NCI-H2081 treated with DMSO at 0.1 percent for 48 hours (cell line): ENCODE measurements around the gene VARS1.

Source experiments
- DNase-seq: peaks from one replicate; lab custom pipeline; 2025; lab: John Stamatoyannopoulos, UW

Gene VARS1

DNA sequence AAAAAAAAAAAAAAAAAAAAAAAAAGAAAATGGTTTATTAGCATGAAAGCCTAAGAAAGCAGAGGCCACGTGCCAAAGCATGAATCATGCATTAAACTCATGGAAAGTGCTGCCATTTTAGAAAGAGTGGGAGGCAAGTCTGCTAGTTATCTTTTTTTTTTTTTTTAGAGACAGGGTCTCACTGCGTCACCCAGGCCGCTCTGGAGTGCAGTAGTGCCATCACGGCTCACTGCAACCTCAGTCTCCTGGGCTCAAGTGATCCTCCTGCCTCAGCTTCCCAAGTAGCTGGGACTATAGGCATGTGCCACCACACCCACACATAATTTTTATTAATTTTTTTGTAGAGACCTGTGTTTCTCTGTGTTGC is 23.6 kb downstream of the VARS1 start:
- no peak for DNase-seq

DNA sequence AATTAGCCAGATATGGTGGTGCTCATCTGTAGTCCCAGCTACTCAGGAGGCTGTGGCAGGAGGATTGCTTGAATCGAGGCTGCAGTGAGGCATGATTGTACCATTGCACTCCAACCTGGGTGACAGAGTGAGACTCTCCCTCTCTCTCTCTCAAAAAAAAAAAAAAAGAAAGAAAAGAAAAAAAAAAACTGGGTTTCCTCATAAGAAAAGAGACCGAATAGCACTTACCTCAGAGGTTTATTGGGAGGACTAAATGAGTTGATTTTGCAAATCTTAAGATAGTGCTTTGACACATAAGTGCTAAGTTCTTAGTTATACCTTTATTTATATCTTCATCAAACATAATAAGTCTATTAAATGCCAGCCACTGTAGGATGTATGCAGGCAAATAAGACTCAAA is 24.7 kb downstream of the VARS1 start:
- DNase-seq, result no peak

DNA sequence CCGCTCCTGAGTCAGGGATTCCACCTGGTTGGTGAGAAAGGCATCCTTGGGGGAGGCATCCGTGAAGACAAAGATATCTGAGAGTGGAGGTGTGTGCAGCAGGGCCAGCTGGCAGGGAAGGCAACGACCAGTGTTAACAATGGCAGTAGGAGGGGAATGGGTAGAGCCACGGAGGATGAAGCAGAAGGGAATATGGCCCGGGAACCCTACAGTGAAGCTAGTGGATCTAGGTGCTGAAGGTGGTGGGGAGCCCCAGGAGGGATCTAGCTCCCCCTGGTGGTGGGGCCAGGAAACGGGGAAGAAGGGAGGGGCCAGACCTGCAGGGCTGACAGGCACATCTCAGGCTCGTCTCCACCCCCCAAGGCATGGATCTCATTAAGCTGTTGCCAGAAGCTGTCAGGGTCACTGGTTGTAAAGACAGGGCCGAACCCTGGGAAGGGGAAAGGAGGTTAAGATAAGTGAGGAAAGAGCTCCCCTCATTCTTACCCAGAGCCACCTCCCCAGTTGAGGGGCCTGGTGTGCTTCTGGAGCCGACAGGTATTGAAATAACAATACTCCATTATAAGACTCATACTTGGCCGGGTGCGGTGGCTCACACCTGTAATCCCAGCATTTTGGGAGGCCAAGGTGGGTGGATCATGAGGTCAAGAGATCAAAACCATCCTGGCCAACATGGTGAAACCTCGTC is 25.7 kb downstream of the VARS1 start:
- DNase-seq, result no peak

DNA sequence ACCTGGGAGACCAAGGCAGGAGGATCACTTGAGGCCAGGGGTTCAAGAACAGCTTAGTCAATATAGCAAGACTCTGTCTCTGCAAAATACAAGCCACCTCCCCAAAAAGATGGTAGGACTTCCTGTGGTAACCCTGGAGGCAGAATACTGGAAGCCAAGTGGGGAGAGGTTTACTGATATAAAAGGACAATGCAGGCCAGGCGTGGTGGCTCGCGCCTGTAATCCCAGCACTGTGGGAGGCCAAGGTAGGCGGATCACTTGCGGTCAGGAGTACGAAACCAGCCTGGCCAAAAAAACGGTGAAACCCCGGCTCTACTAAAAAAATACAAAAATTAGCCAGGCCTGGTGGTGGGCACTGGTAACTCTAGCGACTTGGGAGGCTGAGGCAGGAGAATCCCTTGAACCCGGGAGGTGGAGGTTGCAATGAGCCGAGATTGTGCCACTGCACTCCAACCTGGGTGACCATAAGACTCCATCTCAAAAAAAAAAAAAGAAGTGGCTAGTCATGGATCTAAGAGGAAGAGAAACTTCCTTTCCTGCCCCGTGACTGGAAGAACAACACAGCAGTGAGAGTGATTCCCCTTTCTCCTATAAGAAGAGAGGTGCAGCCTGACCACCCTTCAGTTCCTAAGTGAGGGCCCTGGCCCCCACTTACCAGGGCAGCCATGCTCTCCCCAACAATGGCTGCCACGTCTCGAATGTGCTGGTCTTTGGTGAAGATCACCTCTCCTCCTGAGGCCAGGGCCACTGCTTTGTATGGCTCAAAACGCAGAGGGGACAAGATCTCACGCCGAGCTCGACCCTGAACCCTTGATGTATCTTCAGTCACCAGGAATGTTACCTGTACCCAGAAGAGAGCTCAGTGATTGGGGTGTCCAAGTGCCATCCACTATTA is 26.9 kb downstream of the VARS1 start:
- no peak for DNase-seq

DNA sequence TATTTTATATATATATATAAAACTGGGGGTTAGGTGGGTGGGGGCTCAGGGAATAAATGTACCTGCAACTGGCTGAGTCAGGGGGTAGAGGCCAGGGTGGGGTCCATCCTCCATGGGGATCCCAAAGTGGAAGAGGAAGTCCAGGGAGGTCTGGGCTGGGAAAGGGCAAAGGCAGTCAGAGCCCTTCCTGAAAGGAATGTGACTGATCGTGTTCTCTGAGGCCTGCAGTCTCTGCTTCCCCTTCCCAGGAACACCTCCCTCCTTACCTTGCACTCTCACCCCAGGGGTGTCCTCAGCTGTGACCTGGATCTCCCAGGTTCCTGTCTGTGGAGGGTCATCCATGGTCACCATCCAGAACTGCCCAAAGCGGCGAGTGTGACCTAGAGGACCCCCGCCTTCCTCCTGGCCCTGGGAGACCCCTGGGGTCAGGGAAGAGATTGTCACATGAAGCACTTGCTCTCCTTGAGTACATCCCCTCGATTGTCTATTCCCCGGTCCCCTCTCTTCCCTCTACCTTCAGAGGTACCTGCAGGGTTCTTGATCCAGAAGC is 28.4 kb downstream of the VARS1 start:
- no peak for DNase-seq

DNA sequence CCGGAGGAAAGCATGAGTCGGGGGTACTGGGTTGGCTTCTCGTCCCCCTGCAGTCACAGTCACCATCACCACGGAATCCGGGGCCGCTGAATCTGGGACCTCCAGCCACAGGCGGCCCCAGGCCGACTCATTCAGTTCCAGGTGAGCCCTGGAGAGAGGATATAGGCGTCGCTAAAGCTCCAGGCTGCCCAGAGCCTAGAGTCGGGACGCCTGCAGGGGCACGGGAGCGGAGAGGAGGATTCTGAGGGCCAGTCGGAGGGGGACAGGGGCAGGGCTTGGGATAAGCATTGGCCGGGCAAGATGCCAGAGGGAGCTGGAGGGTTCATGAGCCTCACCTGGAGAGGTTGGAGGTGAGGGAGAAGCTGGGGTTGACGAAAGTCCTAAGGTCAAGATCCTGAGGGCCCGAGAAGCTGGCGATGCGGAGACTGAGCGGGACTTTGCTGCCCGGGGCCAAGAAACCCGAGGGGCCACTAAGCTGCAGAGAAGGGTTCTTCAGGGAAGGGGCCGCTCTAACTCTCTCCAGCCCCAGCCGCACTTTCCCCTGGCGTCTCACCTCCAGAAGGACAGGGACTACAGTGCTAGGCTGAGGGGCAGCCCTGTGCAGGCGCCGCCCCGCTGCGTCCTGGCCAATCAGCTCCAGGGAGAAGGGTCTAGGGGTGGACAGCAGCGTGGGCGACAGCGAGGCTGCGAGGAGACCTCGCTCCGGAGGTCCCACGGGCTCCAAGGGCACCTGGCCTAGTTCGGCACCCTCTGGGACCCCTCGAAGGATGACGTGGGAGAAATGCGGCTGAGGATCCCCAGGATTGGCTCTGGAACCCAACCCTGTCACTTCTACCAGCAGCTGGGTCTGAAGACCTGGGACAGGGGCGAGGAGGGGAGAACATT is 29.4 kb downstream of the VARS1 start:
- DNase-seq, result no peak

DNA sequence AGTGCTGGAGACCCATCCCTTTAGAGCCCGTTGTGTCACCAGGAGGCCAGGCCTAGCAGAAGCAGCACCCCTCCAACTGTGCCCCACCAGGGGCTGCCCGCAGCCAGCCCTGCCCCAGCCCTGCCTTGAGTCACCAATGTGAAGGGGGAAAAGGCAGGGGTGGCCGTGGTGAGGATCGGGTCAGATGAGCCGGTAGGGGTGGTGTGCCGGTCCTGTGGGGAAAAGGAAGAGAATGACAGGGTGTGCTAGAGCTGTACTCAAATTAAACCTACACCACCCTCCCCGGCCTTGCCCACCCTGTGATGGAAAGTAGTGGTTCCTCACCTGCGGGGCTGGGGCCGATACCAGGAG is 30.0 kb downstream of the VARS1 start:
- no peak for DNase-seq

DNA sequence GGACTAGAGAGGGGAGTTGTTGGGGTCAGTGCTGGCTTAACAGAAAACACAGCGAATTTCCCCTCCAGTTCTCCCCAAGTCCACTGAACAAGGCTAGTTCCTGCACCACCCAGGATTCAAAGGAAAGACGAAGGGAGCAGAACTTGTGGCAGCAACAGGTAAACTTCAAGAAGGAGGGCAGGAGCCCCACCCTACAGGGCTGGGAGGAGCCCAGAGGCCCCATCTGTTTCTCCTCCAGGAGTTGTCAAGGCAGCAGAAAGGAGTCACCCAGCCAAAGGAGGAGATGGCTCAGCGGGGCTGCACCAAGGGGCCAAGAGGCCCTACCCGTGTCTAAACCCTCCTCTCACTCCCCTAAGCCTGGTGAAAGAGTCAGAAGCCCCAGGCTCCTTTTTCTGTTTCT is 31.4 kb downstream of the VARS1 start:
- DNase-seq, result no peak

DNA sequence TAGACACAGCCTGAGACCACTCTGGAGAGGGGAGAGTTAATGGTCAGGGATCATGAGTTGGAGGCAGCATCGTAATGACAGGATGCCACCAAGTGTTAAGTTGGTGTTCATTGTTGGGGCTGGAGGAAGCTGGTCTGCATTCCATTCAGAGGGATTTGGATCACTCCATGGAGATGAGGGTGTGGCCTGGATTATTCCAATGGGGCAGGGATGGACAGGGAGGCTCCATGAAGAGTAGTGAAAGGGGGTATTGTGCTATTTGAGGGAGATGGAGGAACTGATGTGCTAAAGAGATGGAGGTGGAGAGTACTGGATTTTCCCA is 32.0 kb downstream of the VARS1 start:
- no peak for DNase-seq

DNA sequence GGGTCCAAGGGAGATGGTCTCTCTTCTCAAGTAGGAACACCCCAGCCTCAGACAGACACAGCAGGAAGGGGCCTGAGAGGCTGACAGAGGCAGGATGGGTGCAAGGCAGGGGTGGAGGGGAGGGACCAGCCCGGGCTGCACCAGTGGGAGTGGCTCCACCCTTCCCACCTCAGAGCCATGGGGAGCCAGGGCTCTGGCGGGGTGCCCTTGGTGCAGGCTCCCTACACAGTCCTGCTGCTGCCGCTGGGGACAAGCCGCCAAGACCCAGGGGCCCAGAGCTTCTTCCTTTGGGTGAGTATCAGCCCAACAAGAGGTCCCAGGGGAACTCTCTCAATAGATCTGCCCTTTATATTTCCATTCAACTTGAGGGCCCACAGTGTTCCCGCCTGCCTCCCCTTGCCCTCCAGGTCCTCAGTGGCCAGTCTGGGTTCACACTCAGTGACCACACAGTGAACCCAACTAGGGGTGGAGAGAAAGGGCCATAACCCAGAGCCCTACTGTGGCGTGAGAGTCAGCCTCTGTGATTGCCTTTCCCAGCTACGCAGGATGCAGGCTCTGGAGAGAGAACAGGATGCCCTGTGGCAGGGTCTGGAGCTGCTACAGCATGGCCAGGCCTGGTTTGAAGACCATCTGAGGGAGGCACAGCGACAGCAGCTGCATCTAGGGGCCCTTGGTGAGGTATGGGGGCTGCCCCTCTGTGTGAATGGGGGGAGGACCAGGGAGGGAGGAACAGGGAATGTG is 32.5 kb downstream of the VARS1 start:
- DNase-seq, result no peak

DNA sequence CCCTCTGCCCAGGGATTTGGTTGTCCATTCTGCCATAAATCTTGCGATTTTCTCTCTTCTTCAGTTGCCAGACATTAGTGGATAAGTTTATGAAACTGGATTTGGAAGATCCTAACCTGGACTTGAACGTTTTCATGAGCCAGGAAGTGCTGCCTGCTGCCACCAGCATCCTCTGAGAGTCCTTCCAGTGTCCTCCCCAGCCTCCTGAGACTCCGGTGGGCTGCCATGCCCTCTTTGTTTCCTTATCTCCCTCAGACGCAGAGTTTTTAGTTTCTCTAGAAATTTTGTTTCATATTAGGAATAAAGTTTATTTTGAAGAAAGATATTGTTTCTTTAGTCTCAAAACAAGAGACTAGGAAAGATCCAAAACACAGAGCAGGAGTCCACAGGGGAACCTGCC is 33.2 kb downstream of the VARS1 start, which contains the start of gene SAPCD1:
TSS of gene SAPCD1 (plus strand) at position 301 of the 400 bp plus-strand sequence. CDS start 399 bp downstream, outside the sequence.
- no peak for DNase-seq

DNA sequence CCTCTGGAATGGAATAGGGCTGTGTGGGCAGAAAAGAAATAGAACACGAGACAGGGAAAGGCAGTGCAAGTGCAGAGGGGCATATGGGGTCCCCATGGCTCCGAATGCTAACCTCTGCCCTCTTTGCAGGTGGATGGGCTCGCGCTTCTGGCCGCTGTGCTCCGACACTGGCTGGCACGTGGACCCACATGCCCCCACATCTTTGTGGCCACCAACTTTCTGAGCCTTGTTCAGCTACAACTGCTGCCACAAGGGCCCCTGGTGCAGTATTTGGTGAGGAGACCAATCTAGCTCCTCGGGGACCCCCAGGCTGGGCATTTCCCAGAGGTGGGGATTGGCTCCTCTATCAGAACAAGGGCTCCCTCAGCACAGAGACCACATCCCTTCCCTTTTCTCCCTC is 34.2 kb downstream of the VARS1 start:
- DNase-seq, result no peak

DNA sequence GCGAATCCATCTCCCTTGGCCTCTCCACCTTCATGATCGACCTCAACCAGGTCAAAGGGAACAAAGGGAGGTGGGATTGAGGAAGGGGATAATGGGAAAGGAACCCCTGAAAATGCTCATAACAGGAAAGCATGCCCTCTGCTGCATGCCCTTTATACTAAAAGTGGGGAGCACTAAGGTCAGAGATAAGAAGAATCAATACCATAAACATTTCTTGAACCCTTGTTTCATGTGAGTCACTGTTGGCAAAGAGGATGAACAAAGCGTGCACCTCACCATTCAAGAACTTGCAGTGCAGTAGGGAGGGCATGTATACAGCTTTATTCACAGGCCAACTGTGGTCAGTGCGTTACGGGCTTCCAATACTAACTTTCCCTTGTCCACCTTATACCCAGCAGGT is 34.8 kb downstream of the VARS1 start:
- no peak for DNase-seq

DNA sequence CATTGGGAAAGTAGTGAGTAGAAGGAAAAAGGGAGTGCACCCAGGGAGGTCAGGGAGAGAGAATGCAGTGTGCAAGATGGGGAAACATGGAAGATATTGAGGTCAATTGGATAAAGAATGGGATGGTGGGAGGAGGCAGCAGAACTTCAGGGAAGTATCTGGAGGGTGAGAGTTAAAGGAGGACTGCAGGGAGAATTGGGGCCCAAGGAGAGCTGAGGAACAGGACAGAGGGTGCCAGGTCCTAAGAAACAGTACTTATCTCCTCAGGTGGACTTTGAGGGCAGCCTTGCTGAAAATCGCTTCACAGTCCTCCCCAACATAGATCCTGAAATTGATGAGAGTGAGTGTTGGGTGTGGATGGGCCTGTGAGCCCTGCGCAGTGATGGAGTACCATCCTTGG is 37.3 kb downstream of the VARS1 start:
- no peak for DNase-seq

DNA sequence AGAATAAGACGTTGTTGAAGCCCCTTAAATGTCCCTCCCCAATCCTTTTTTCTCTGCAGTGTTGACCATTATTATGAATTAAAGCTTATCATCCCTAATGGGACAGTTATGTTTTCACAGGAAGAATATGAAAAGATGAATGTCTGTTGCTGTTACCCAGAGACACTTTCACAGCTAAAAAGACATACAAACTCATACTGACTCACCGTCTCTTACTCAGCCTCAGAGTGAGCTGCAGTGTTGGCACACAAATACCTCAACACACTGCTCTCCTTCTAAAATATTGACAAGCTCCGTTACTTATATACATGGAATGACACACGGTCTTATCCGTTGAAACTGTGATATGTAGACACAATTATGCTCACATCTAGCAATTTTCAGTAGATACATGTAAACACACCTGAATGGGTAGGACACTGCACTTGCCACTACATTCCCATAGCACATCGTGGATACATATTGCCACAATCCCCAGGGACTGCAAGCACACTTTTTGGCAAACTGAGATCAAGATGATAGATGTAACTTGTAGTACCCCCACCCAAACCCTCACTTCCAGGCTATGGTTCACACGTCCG is 42.7 kb downstream of the VARS1 start:
- no peak for DNase-seq

DNA sequence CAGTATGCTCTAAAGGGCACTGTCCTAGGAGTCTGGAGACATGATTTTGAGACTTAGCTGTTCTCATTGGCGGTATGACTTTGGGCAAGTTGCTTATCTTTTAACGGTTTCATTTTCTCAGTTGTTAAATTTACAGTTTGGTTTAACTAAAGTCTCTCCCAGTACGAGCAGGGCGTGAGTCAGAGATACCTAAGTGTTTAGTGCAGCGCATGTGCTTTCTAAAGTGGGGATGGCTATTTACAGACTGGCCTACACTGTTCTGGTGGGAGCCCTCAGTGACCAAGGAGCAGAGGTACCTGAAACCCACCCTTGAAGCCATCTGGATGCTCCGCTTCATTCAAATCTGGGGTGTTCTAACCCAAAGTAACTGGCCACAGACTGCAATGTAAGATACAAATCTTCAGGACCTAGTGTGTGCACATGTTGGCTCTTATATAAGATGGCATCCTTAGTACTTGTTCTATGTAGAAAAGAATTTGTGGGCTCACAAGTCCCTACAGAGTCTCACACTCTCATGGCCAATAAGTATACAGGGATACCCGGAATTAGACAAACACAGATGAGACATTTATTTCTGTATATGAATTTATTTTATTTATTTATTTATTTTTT is 45.0 kb downstream of the VARS1 start:
- no peak for DNase-seq

DNA sequence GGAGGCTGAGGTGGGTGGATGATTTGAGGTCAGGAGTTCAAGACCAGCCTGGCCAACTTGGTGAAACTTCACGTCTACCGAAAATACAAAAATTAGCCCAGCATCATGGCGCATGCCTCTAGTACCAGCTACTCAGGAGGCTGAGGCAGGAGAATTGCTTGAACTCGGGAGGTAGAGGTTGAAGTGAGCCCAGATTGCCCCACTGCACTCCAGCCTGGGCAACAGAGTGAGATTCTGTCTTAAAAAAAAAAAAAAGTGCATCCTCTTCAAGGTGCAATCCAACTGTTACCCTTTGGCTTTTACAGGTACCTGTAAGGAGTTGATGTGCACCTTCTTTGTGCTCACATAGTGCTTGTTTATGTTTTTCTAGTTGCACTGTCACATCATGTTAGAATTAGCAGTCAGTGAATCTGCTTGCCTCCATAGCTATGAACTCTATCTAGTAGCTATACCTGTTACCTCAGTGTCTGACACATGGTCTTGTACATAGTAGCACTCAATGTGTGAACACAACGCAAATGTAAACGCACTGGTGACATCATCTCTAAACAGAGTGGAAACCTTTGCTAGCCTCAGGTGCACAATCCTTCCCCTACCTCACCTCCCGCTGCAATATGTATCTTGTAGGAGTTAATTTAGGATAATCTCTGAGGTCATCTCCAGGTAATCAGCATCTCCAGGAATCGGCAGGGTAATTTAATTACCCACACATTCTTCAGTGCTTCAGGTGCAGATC is 46.1 kb downstream of the VARS1 start:
- no peak for DNase-seq
